ENCODE results near the gene ARID2.

The ARID2 gene

GRCh38 chr12:45721369-45721768 lies 8.1 kb upstream of the ARID2 start:
- no peak for DNase-seq

GRCh38 chr12:45721954-45722353 lies 7.6 kb upstream of the ARID2 start:
- DNase-seq = no peak

GRCh38 chr12:45725631-45726602 lies 3.6 kb upstream of the ARID2 start:
- DNase-seq = peak; percentile 31 to 76

GRCh38 chr12:45726603-45727300 lies 2.8 kb upstream of the ARID2 start:
- DNase-seq = no peak

DNA sequence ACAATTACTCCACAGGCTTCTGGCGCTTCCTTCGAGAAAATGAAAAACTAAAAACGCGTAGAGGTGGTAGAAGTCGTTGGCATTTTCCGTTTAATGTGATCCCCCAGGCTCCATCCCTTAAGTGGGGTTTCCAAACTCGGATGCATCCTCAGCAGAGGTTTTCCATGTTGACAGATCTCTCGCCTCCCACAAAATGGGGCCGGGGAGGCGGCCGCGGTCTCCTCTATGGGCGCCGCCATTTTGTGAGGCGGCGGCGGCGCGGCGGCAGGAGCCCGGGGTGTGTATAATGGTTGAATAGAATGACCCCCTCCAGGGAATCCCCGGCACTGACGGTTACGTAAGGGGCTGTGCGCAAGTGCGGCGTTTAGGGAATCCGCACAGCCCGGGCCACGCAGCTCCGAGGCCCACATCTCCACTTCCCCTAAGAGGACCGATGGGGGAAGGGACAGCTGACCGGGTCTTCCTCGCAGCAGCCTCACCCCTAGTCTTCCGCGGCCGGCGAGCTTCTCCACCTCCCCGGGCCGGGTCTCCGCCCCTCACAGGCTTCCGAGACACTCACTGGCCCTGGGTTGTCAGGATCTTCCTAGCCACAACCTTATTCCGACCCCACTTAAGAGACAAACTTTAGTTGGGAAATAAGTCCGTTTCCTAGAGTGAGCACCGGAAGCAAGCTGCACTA lies 2.1 kb upstream of the ARID2 start:
- peak; percentile 94 to 95 for DNase-seq

GRCh38 chr12:45727980-45728629 lies 1.4 kb upstream of the ARID2 start:
- DNase-seq = no peak

DNA sequence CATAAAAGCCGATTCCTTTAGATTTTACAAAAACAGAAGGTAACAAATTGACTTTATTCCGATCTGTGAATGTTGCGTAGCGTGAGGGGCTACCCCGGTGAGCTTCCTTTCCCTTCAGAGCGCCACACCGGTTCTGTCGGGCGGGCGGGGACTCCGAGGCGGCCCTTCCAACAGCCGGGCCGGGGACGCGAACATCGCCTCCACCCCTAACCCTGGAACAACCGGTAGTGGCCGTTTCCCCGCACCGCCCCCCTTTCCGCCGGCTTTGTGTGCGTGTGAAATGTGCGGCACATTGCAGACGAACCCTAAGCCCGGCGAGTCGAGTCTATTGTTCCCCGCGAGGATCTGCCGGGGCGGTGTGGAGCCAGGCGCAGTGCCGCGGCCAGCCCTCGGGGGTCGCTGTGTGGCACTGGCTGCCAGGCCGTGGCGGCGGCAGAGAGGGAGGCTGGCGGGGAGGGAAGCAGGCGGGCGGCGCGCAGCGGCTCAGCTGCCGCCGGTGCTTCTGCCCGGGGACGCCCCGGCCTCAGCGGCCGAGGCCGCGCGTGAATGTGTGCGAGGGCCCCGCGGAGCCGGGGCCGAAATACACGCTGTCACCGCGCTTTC lies 775 bp upstream of the ARID2 start:
- DNase-seq = peak; percentile 98 to 99

DNA sequence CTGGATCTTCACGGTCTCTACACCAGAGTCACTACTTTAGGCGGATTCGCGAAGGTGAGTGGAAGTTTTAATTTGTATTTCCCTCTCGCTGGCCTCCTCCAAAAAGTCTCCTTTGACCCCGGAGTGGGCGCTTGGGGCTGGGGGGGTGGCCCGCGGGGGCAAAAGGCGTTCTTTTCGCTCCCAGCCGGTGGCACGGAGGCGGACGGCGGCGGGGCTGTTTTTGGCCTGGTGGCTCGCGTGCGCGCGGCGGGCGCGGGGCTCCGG lies 510 bp downstream of the ARID2 start:
- no peak for DNase-seq

DNA sequence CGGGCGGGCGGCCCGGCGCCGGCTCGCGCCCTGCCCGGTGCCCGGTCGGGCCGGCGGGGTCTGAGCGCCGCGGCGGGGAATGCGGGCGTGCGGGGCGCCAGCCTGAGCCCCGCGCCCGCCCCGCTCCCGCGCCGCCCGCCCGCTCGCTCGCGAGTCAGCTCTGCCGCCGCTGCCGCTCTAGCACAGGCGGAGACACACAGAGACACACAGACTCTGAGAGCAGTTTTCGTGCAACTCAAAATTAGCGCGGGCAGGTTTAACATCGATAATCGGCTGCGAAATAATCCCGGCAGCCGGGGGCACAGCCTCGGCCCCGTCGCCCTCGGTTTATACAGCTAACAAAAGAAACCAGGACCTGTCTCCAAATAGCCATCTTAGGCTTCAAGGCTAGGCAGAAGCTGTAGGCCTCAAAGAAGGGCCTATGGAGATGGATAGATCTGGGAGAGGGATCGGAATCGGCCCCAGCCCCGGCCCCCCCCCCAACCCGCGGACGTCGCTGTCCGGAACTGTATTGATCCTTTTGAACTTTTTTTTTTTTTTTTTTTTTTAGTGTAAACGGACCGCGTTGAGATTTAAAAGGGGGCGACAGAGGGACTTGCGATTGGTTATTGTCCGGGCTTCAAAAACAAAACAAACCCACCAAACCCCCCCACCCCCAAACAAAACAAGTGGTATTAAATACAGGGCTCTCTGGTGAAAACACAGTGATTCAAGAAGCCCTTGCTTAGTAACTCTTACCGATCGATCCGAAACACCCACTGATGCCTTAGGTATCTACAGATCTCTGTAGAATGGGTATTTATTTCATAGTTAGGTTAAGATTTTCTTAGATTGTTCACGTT lies 1.1 kb downstream of the ARID2 start:
- peak; percentile 51 to 73 for DNase-seq

GRCh38 chr12:45731190-45731775 lies 1.8 kb downstream of the ARID2 start:
- peak in 1 of 2 donors; percentile 24 for DNase-seq

GRCh38 chr12:45732250-45732649 lies 2.7 kb downstream of the ARID2 start:
- DNase-seq = peak; percentile 20 to 74

- peak in 1 of 2 donors; percentile 27 for DNase-seq
Measured at GRCh38 chr12:45732936-45733335, 3.4 kb downstream of the ARID2 start.

DNA sequence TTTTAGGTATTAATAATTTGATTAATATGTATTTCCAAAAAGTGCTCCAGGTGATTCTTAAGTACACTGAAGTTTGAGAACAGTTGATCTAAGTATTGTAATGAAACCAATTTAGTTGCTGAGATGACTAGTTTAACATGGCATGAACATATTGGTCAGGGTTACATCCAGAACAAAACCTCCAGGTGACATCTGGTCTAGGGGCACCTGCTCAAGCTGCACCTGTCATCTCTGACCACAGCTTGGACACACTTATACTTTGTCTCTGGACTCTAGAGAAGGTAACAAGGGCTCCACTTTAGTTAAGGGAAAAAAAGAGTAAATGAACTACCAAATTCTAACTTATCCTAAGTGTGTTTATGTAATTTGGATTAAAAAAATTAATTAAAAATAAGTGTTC lies 8.1 kb downstream of the ARID2 start:
- DNase-seq = no peak

DNA sequence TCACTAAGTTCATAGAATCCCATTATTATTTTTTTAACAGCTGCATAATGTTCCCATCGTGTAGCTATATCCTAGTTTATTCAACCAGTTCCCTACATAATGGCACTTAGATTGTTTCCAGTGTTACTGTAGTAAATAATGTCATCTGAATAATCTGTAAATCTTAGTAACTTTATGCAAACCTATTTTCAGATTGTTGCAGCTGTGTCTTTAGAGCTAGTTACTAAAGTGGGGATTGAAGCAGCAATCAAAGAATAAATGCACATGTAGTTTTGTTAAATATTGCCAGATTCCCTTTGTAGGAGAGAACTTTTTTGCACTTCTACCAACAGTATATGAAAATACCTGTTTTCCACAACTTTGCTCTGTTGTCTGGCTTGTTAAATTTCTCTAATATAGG lies 13.1 kb downstream of the ARID2 start:
- no peak for DNase-seq

GRCh38 chr12:45743247-45743646 lies 13.7 kb downstream of the ARID2 start:
- no peak for DNase-seq

DNA sequence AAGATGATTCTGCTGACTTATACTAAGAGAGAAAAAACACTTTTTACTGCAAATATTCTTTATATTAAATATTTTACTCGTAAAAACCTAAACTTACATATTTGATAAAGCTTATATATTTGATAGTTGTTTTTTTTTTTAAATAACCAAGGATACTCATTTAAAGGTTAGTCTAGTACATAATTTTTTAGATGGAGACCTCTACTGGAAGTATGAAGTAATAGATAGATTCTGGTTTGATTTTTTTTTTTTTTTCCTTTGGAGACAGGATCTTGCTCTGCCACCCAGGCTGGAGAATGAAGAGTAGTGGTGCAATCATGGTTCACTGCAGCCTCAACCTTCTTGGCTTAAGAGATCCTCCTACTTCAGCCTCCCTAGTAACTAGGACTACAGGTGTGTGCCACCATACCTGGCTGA lies 16.4 kb downstream of the ARID2 start:
- peak in 1 of 2 donors; percentile 25 for DNase-seq

DNA sequence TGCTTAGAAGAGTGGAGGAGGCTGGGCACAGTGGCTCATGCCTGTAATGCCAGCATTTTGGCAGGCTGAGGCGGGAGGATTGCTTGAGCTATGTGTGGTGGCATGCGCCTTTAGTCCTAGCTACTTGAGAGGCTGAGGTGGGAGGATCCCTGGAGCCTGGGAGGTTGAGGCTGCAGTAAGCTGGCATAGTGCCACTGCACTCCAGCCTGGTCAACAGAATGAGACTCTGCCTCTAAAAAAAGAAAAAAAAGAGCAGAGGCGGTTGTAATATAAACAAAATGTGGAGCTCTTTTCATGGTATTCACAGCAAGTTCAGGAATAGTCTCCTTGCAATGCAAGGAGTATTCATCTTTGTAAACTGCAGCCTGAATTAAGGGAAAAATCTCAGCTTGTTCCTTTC lies 27.2 kb downstream of the ARID2 start:
- no peak for DNase-seq

DNA sequence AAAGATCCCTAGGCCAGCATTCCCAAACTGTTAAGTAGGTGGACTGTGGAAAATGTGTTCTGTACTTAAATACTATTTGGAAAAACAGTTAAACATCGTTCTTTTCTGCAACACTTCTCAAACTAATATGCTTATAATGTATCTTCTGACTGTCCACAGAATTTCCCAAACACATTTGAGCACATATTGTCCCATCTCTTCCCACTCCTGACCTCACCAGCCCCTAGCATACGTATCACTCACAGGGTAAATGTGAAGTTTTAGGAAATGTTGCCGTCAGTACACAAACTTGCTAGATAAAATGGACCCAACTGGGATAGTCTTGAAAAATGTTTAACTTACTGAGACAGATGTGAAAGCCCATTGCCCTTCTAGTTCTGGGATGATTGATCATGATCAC lies 27.7 kb downstream of the ARID2 start:
- DNase-seq = no peak

DNA sequence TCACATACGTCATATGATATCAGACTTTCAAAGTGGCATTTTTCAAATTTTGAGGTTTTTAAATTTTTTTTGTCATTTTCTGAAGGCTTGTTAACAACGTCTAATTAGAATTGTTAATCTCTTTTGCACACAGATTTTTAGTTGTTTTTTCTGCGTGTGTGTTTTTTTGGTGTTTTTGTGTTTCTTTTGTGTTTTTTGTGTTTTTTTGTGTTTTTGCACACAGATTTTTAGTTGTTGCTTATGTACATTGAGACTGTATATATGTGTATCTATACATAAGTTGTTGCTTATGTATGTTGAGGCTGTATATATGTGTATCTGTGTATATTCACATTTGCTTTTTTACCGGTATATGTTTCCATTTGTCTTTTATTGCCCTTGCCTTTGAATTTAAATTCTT lies 30.8 kb downstream of the ARID2 start:
- no peak for DNase-seq

DNA sequence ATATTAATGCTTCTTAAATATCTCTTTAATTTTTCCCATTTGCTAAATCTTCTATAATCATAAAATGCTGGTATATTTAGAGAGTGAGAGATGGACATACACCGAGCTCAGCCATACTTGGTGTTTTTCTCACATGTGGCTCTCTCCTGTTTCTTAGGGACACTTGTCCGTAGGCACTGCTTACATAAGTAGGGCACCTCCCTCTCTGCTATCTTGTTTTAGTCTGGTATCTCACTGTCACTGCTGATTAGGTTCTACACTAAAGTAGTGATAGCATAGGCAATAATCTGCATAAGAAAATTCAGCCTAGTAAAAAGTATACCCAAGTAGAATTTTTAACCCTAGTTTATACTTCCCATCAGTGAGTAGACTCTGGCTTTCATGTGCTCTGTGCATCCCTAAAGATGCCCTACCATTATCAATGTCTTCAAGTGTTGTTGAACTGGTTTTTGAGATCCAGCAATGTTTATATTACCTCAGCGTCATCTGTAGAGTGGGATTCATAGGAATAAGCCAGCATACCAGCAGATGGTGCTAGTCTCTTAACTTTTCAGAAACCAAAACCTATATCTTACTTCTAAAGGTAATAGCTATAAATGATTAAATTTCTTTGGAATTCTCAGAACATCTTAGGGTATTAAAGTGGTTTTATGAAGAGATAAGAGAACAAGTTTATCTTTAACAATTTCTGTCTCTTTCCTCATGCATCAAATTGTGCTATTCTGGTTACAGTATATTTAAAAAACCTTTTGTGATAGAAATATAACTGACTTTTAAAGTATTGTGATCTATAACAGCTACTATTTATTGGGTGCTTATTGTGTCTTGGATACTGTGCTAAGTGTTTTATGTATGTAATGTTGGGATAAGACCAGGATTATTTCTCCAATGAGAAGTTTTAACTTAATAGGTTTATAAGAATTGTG lies 32.9 kb downstream of the ARID2 start:
- DNase-seq = peak in 1 of 2 donors; percentile 39
